IMR-90 (cell line): ENCODE results near the gene LPAR5. TPM values are rescaled to one million over a fixed set of nuclear protein-coding genes. Genes with fewer than 3 reads are reported as not detected.

Experiments
- ATAC-seq: fragments of 200-7000 bp; cut with Tn5 transposase; 2 replicates; pipeline ENCODE4 v1.9.1; 2020; ENCODE audit warnings: low read depth, mild to moderate bottlenecking, moderate library complexity
- BruUV-seq: library from RNA; stranded (reverse); fragments of 400-500 nt; replicated peaks from 2 replicates; lab custom pipeline; 2021; lab: Mats Ljungman, UMichigan
- CTCF ChIA-PET: fragments of 300-600 bp; formaldehyde crosslinking; extraction: SDS; loops from one replicate; lab custom pipeline; 2021; ENCODE audit warnings: antibody characterized with exemption; lab: Yijun Ruan, JAX
- POLR2A ChIA-PET: fragments of 300-600 bp; sonication (Branson Sonifier 250); formaldehyde crosslinking; loops from one replicate; lab custom pipeline; 2022; ENCODE audit warnings: antibody characterized with exemption; ENCODE audit not compliant: unreplicated experiment; lab: Charles Lee
- DNase-seq: peaks from one replicate; pipeline ENCODE4 v3.0.0; 2013
- H2AFZ ChIP-seq: replicated peaks from 2 replicates; pipeline ENCODE3; 2013; ENCODE audit warnings: low read length, mild to moderate bottlenecking; ENCODE audit not compliant: poor library complexity
- H2AK5ac ChIP-seq: 2 replicates; pipeline ENCODE4 v1.6.1; 2013; ENCODE audit warnings: low read depth, low read length, inconsistent platforms
- H2AK9ac ChIP-seq: replicated peaks from 2 replicates; pipeline ENCODE3; 2013; ENCODE audit warnings: mild to moderate bottlenecking, low read depth, low read length, moderate library complexity; ENCODE audit not compliant: poor library complexity
- H2BK120ac ChIP-seq: 2 replicates; pipeline ENCODE4 v1.6.1; 2013; ENCODE audit warnings: low read depth, low read length, inconsistent platforms
- H2BK15ac ChIP-seq: 3 replicates; pipeline ENCODE4 v1.6.1; 2013; ENCODE audit warnings: low read depth, low read length, inconsistent platforms
- H2BK20ac ChIP-seq: 2 replicates; pipeline ENCODE4 v1.6.1; 2013; ENCODE audit warnings: low read depth, mild to moderate bottlenecking, inconsistent platforms, low read length, moderate library complexity
- H2BK5ac ChIP-seq: 2 replicates; pipeline ENCODE4 v1.6.1; 2013; ENCODE audit warnings: mild to moderate bottlenecking, low read depth, low read length, inconsistent platforms; ENCODE audit not compliant: poor library complexity, severe bottlenecking
- H3K14ac ChIP-seq: replicated peaks from 2 replicates; pipeline ENCODE4 v1.6.1; 2013; ENCODE audit warnings: low read depth, low read length, inconsistent platforms
- H3K18ac ChIP-seq: 2 replicates; pipeline ENCODE4 v1.6.1; 2013; ENCODE audit warnings: low read depth, low read length, control low read depth
- H3K23ac ChIP-seq: 2 replicates; pipeline ENCODE4 v1.6.1; 2013; ENCODE audit warnings: low read depth, low read length, inconsistent platforms
- H3K27ac ChIP-seq: 2 replicates; pipeline ENCODE4 v1.5.1; 2013; ENCODE audit warnings: mild to moderate bottlenecking, control low read depth, low read length; ENCODE audit not compliant: insufficient read depth
- H3K27me3 ChIP-seq: 2 replicates; pipeline ENCODE4 v1.6.1; 2013; ENCODE audit warnings: low read length; ENCODE audit not compliant: control insufficient read depth, insufficient read depth
- H3K36me3 ChIP-seq: 2 replicates; pipeline ENCODE4 v1.6.1; 2013; ENCODE audit warnings: low read length, mixed read lengths; ENCODE audit not compliant: control insufficient read depth, insufficient read depth
- H3K4ac ChIP-seq: 2 replicates; pipeline ENCODE4 v1.6.1; 2013; ENCODE audit warnings: low read depth, low read length, inconsistent platforms
- H3K4me1 ChIP-seq: 2 replicates; pipeline ENCODE4 v1.6.1; 2013; ENCODE audit warnings: low read length, mixed read lengths; ENCODE audit not compliant: control insufficient read depth, insufficient read depth
- H3K4me2 ChIP-seq: 2 replicates; pipeline ENCODE4 v1.6.1; 2013; ENCODE audit warnings: low read depth, mild to moderate bottlenecking, control low read depth, low read length, moderate library complexity
- H3K4me3 ChIP-seq: 2 replicates; pipeline ENCODE4 v1.5.1; 2013; ENCODE audit warnings: low read depth, mild to moderate bottlenecking, control low read depth, low read length, moderate library complexity; ENCODE audit not compliant: insufficient read depth
- H3K56ac ChIP-seq: 2 replicates; pipeline ENCODE4 v1.6.1; 2013; ENCODE audit warnings: low read length, inconsistent platforms; ENCODE audit not compliant: insufficient read depth; ENCODE audit errors: extremely low read depth
- H3K79me1 ChIP-seq, 2 experiments: 2 replicates each; pipeline ENCODE4 v1.6.1; 2013; ENCODE audit warnings: low read length in 2 of 2, inconsistent platforms in 1 of 2, low read depth in 1 of 2
- H3K9ac ChIP-seq: 2 replicates; pipeline ENCODE4 v1.6.1; 2013; ENCODE audit warnings: low read depth, low read length, control low read depth
- H3K9me1 ChIP-seq: 2 replicates; pipeline ENCODE4 v1.6.1; 2013; ENCODE audit warnings: low read length, inconsistent platforms; ENCODE audit not compliant: insufficient read depth
- H3K9me3 ChIP-seq: 2 replicates; pipeline ENCODE4 v1.6.1; 2013; ENCODE audit warnings: low read length; ENCODE audit not compliant: control insufficient read depth, insufficient read depth
- H4K20me1 ChIP-seq: 2 replicates; pipeline ENCODE4 v1.6.1; 2013; ENCODE audit warnings: low read length, inconsistent platforms; ENCODE audit not compliant: insufficient read depth
- H4K5ac ChIP-seq: 2 replicates; pipeline ENCODE4 v1.6.1; 2013; ENCODE audit warnings: mild to moderate bottlenecking, low read depth, low read length, control low read depth
- H4K8ac ChIP-seq, 2 experiments: 2 replicates each; pipeline ENCODE4 v1.6.1; 2013; ENCODE audit warnings: low read depth in 2 of 2, low read length in 2 of 2, control low read depth in 1 of 2, inconsistent platforms in 1 of 2
- H4K91ac ChIP-seq: 2 replicates; pipeline ENCODE4 v1.6.1; 2013; ENCODE audit warnings: low read depth, low read length, inconsistent platforms; ENCODE audit not compliant: insufficient read depth
- CHD1 ChIP-seq: IDR thresholded peaks from 2 replicates; pipeline ENCODE4 v1.6.1; 2012; ENCODE audit warnings: low read depth, low read length, improper control_type of control experiment
- POLR2A ChIP-seq: IDR thresholded peaks from 2 replicates; pipeline ENCODE4 v1.6.1; 2012; ENCODE audit warnings: mild to moderate bottlenecking, low read depth, low read length
- WGBS, 2 experiments: methylation state at CpG; one replicate each; pipeline versions ENCODE4 v1.1.5 to v1.1.7; 2013; ENCODE audit warnings: missing lambda C conversion rate in 2 of 2; ENCODE audit not compliant: insufficient read length in 1 of 2; ENCODE audit errors: extremely low coverage in 2 of 2; 5-methylcytosine and 5-hydroxymethylcytosine counted together
- dilution Hi-C: fragments of 300-500 bp; cut with HindIII; formaldehyde crosslinking; loops from one replicate; pipeline ENCODE4 v1.14.3; 2018; ENCODE audit warnings: low sequenced_read_pairs; ENCODE audit not compliant: unreplicated experiment
- in situ Hi-C: fragments of 300-500 bp; cut with MboI; formaldehyde crosslinking; loops from 3 replicates; pipeline ENCODE4 v1.14.3; 2019; ENCODE audit warnings: low sequenced_read_pairs, inconsistent platforms, mixed read lengths
- intact Hi-C: fragments of 100-400 bp; cut with micrococcal nuclease; formaldehyde crosslinking; loops from 2 replicates; pipeline ENCODE4 v1.10.0; 2022
- polyA plus RNA-seq, 3 experiments: library from polyadenylated mRNA; depleted of rRNA; stranded (reverse); fragments of >200 nt; gene quantifications; 2 replicates each; pipeline ENCODE4 v1.2.3, GENCODE V29; 2012; ENCODE audit warnings: low replicate concordance in 1 of 3
- total RNA-seq: library from RNA; depleted of rRNA; stranded (reverse); fragments of >200 nt; gene quantifications from 2 replicates; pipeline ENCODE4 v1.2.3, GENCODE V29; 2012

LPAR5 gene
- total and polyA plus RNA-seq, 2 of the 4 experiments (the other 2 are of a cell fraction) = not detected

DNA sequence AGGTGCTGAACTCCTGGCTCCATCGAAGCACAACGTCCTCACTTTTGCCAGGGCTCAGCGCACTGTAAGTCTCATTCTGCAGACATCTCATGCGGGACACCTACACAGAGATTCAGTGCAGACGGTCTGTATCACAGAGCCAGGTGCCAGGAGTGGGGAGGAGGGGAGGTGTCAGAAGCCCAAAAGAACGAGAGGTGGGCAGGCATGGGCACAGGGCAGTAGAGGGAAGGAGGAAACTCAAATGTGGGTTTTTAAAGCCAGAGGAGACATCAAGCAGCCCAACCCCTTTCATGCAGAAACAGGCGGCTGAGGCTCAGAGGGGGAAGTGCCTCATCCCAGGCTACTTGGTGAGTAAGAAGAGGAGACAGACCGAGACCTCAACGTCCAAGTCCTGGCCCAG lies 2.5 kb upstream of the LPAR5 start:
- peaks cover 5% of the 10 kb centered on the region for H3K9me3 ChIP-seq
- H3K27ac ChIP-seq = no peak overlapping the region
- no peak overlapping the region for H2AFZ ChIP-seq
- no peak overlapping the region for H3K4ac ChIP-seq
- WGBS, 2 experiments = 80% methylated on average over 3 of the region's 9 CpGs; no CpG with 5 or more reads in 1 of the 2 experiments
- no TSS peak for BruUV-seq
- no peak for DNase-seq
- H3K23ac ChIP-seq = no peak overlapping the region
- no peak overlapping the region for H3K4me2 ChIP-seq
- no peak overlapping the region for H3K9ac ChIP-seq
- H2AK9ac ChIP-seq = no peak overlapping the region
- no peak overlapping the region for H3K14ac ChIP-seq
- H4K91ac ChIP-seq = no peak overlapping the region
- POLR2A ChIA-PET = no interaction called here
- ATAC-seq = no peak
- H4K5ac ChIP-seq = no peak overlapping the region
- H4K8ac ChIP-seq = no peak overlapping the region
- H3K4me1 ChIP-seq = no peaks in the 10 kb centered on the region
- no peak overlapping the region for H2BK20ac ChIP-seq
- no peak for TF ChIP-seq CHD1
- no peak for TF ChIP-seq POLR2A
- H3K9me1 ChIP-seq = no peaks in the 10 kb centered on the region
- in situ Hi-C loops (no loop called here), dilution Hi-C loops (no loop called here), intact Hi-C loops (no loop called here)
- no peak overlapping the region for H3K18ac ChIP-seq
- H3K4me3 ChIP-seq = no peak overlapping the region
- no peaks in the 10 kb centered on the region for H3K79me1 ChIP-seq
- no peak overlapping the region for H2BK15ac ChIP-seq
- peaks cover 25% of the 10 kb centered on the region for H3K27me3 ChIP-seq
- H3K56ac ChIP-seq = no peak overlapping the region
- no peaks in the 10 kb centered on the region for H4K20me1 ChIP-seq
- CTCF ChIA-PET = no interaction called here
- no peaks in the 10 kb centered on the region for H3K36me3 ChIP-seq
- no peak overlapping the region for H2AK5ac ChIP-seq
- no peak overlapping the region for H2BK5ac ChIP-seq
- H2BK120ac ChIP-seq = no peak overlapping the region
